HG02642 (cell line): ENCODE results near the gene MRPS12.

ENCODE experiments used
- ATAC-seq: cut with Tn5 transposase; IDR thresholded peaks from one replicate; pipeline ENCODE4 v1.9.1; 2021; ENCODE audit warnings: mild to moderate bottlenecking; ENCODE audit not compliant: unreplicated experiment, poor library complexity

MRPS12 gene

DNA sequence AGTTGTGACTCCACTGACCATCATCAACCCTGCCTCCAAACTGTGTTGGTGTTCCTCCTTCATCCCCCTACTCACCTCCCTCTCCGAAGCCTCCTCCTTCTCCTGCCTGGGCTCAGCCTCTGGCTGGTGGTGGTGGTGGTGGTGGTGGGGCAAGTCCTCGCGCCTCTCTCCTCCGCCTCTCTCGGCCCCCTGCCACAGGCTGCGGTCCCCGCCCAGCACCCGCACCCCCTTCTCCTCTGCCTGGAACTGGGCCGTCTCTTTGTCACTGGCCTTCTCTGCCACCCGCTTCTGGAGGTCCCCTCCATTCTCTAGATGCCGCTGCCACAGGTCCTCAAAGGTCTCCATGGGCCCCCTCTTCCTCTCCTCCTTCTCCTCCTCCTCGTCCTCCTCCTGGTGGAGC is 20.3 kb upstream of the MRPS12 start:
- ATAC-seq: no peak

DNA sequence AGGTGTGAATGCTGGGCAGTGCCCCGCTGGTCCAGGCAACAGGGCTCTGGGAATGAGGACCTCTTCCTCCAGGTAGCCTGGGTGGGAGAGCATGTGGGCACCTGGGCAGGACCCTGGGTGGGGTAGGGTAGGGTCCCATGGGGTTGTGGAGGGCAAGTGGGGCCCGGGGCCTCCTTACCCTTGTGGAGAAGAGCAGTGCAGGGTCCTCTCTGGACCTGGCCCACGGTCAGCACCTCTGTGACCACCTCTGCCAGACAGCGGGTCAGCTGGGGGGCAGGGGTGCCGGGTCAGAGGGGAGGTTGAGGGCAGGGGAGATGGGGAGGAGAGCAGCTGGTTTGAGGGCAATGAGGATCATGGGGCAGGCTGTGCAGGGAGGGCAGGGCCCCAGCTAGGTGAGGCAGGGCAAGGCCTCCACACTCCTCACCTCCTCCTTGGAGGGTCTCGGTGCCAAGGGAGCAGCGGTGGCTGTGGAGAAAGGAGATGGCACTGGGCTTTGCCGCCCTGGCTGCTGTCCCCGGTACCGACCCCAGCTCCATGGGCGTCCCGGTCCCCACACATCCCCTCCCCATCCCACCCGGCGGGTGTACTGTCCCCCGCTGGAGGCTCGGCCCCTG is 19.2 kb upstream of the MRPS12 start:
- no peak for ATAC-seq

GRCh38 chr19:38912600-38913514 is 17.9 kb upstream of the MRPS12 start:
- no peak for ATAC-seq

DNA sequence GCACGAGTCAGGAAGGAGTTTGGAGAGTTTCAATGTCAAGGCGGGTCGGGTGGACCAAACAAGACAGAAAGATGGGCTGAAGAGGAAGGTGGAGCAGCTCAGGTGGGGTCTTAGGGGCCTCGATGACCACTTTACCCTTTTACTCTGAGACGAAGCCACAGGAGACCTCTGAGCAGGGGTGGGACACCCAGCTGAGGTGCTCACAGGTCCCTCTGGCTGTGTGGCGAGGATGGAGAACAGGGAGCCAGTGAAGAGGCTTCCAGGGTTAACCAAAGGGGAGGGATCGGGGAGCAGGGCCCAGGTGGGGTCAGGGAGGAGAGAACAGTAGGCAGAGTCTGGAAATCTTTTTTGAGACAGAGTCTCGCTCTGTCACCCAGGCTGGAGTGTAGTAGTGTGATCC is 16.8 kb upstream of the MRPS12 start:
- no peak for ATAC-seq

DNA sequence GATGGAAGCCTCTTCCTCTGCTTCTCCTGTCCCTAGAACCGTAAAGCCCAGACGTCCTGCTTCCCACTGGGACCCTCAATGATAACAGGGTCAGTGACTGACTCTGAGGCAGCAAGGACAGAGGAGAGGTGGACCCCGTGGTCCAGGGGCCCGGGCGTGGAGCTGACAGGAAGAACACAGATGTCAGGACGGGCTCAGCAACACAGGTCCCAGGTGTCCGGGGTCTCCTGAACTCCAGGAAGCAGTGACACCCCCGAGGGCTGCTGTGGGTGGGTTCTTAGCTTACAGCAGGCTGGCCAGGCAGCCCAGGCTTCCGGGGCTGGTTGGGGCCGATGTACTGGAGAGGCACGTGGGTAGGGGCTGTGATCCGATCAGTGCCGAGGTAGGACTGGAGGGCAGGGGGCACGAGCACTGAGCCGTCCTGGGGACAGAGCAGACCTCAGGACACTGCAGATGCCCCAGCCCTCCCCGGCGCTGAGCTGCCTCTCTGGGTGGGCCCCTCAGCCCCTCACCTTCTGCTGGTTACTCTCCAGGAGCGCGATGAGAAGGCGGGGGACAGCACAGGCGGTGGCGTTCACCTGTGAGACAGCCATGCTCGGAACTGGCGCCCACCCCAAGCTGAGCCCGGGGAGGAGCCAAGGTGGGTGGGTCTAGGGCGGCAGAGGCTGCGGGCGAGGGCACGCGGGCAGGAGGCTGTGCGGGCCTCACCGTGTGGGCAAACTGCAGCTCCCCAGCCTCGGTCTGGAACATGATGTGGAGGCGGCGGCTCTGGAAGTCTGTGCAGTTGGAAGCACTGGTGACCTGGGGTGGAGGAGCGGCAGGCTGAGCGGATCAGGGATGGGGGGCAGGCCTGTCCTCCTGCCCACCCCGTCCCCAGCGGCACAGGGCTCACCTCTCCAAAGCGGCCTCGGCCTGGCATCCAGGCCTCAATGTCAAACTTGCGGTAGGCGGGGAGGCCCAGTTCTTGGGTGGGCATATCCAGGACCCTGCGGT is 15.1 kb upstream of the MRPS12 start:
- ATAC-seq: no peak

DNA sequence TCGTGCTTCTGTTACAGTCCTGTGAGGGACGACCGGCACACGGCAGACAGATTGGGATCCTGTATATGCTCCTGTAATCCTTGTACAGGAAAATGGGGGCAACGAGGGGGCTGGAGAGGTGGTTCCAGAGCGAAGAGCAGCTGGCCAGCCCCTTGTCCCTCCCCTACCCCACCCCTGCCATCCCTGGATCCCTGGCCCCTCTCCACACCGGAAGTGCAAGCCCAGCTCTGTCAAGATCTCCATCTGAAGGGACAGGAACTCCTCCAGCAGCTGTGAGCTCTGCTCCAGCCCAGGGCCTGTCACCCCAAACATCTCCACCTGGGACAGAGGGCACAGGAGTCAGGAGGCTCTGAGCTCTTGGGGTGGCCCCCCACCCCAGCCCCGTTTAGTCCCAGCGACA is 13.2 kb upstream of the MRPS12 start:
- ATAC-seq: no peak

DNA sequence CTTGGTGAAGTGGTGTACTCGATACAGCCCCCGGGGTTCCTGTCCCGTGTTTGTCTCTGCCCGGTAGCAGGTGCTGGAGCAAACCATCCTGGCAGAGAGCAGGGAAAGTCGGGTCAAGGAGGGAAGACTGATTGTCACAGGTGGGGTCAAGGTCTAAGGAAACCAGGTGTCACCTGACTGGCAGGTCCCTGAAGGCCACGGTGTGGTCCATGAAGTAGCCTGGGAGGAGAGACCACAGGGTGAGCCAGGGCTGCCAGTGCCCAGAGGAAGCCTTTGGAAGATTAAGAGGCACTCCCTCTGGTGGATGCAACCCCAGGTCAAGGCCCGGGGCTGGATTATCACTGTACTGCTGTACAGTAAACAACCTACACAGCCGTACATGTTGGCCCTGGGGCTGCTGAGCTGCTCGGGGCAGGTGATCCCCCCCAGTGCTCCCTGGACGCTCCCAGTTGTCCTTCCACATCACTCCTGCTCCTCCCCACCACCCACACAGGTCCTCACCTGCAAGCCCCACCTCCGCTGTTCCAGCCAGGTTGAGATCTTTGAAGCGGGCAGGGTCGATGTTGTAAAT is 12.7 kb upstream of the MRPS12 start:
- ATAC-seq: no peak

DNA sequence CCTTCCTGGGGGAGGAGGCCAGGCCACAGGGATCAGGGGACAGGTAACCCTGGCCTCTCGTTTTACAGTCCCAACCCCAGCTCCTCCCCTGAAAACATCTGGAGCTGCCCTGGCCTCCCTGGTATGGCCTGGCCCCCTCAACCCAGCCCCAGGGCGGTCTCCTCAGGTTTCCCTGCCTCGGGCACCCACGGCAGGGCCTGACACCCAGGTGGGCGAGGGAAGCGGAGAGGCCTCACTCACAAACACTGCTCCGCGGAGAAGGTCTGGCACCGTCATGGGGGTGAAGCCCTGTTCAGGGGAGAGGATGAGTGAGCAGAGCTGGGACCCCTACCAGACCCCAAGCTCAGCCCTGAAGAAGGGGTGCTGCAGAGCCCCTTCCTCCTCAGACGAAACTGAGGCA is 12.2 kb upstream of the MRPS12 start:
- no peak for ATAC-seq

DNA sequence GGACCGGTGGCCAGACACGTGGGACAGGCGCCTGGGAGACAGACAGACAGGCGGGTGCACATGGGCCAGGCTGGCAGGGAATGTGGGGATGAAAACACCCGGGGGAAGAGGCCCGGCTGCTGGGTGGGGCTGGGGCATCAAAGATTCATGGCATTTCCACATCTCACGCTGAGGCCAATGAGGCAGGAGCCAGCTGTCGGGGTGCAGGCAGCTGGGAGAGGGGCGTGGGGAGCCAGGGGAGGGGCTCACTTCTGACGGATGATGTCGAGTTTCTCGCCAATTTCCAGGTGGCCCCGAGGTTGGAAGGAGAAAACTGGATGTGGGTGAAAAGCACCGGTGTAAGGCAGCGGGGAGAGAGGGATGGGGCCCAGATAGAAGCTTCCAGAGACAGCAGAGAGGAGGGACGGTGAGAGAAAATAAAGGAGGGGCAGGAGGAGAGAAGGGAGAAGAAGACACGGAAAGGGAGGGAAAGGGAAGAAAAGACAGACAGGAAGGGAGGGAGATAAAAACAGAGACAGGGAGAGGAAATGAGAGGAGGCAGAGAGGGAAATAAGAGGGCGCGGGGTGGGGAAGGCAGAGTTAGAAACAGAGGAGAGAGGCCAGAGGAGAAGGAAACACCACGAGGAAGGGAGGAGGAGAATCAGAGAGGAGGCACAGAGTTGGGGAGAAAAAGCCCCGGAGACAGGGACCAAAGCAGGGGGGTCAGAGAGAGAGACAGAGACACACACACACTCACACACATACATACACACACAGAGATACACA is 10.7 kb upstream of the MRPS12 start:
- no peak for ATAC-seq

GRCh38 chr19:38920602-38921419 is 9.9 kb upstream of the MRPS12 start:
- no peak for ATAC-seq

GRCh38 chr19:38921420-38922274 is 9.1 kb upstream of the MRPS12 start:
- ATAC-seq: no peak

GRCh38 chr19:38922482-38922881 is 8.3 kb upstream of the MRPS12 start:
- no peak for ATAC-seq

DNA sequence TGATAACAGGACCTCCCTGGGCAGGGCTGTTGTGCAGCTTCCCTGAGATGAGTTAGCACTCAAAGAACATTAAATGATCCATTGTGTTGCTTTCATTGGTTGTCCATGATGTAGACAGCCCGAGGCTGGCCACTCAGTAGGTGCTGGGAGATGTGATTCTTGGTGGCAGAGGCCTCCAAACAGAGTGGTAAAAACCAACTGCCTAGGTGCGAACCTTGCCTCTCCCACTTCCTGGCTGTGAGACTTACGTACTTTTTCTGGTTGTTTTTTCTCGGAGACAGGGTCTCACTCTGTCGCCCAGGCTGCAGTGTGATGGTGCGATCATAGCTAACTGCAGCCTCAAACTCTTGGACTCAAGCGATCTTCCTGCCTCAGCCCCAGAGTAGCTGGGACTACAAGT is 6.4 kb upstream of the MRPS12 start:
- no peak for ATAC-seq

DNA sequence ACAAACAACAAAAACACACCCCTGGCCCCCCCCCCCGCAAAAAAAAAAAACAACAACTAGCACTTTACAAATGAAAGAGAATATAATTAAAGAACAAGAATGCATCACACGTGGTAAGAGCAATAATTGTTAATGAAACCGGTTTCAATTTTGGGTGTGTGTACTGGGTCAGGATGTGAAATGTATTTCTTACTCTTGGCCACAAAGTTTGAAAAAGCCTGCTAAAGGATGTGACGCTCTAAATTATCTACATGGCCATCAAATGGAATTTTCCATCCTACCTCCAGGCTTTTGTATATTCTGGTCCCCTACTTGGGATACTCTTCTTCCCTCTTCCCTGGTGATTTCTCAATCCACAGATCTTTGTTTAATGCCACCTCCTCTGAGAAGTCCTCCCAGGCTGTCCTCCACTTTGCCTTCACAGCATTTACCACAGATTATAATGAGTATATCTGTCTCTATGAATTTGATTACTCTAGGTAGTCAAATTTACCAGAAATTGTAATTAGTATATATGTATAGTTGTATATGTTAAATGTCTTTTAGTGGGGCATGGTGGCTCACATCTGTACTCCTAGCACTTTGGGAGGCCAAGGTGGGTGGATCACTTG is 2.2 kb upstream of the MRPS12 start:
- no peak for ATAC-seq

- ATAC-seq: peak; percentile 85
Measured at GRCh38 chr19:38929929-38930775, 592 bp upstream of the MRPS12 start, which contains the start of gene SARS2. SARS2 (minus strand) TSS chr19:38930763; CDS start chr19:38930736, 27 bp downstream.

DNA sequence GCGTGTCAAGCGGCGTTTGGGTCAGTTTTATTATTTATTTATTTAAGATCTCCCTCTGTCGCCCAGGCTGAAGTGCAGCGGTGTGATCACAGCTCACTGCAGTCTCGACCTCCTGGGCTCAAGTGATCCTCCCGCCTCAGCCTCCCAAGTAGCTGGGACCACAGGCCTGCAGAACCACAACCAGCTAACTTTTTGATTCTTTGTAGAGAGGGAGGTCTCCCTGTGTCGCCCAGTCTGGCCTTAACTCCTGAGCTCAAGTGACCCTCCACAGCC is 713 bp downstream of the MRPS12 start:
- no peak for ATAC-seq
